ENCODE measurements around the gene CD19.
"Not testable (repeated sequence)": the region's sequence is repeated elsewhere in the genome, so short reads cannot be mapped to it uniquely, and the experiment has no call there.

The CD19 gene

DNA sequence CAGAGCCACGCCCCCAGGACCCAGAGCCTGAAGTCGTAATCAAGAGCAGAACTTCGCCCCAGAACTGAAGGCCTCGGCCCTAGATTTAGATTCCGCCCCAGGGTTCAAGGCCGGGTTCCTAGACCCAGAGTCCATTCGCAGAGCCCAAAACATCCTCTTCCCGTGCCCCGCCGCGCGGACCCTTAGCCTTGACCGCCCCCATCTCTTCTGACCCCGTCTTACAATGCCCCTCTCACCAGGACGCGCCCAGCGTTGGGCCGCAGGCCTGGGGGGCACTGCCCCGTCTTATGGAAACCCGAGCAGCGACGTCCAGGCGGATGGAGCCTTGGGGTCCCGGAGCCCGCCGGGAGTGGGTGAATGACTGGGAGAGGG is 5.0 kb downstream of the CD19 start:
- no peak overlapping the region for H3K4me3 ChIP-seq (ENCODE audit: low read length)

DNA sequence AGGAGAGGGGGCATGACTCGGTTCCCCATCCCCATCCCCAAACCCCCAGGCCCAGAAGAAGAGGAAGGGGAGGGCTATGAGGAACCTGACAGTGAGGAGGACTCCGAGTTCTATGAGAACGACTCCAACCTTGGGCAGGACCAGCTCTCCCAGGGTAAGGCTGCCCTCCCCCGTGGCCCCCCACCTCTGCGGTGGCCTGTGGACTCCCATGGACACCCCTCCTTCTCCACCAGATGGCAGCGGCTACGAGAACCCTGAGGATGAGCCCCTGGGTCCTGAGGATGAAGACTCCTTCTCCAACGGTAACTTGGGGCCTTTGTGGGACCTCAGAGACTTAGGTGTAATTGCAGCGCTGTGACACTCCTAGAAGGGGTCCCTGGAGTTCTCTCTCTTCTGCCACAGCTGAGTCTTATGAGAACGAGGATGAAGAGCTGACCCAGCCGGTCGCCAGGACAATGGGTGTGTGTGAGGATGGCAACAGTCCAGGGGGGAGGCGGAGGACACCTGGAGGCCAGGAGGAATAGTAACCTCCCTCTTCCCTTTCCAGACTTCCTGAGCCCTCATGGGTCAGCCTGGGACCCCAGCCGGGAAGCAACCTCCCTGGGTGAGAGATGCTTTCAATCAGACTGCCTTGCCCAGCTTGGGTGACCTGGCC is 5.6 kb downstream of the CD19 start:
- TF ChIP-seq, protein P1, sequence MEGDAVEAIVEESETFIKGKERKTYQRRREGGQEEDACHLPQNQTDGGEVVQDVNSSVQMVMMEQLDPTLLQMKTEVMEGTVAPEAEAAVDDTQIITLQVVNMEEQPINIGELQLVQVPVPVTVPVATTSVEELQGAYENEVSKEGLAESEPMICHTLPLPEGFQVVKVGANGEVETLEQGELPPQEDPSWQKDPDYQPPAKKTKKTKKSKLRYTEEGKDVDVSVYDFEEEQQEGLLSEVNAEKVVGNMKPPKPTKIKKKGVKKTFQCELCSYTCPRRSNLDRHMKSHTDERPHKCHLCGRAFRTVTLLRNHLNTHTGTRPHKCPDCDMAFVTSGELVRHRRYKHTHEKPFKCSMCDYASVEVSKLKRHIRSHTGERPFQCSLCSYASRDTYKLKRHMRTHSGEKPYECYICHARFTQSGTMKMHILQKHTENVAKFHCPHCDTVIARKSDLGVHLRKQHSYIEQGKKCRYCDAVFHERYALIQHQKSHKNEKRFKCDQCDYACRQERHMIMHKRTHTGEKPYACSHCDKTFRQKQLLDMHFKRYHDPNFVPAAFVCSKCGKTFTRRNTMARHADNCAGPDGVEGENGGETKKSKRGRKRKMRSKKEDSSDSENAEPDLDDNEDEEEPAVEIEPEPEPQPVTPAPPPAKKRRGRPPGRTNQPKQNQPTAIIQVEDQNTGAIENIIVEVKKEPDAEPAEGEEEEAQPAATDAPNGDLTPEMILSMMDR (conservative IDR thresholded peaks at IDR 0.05; ENCODE audit: low read depth, low read length), result no peak
- no peak for DNase-seq (ENCODE audit: low read depth)
- H3K4me3 ChIP-seq (ENCODE audit: low read length), result no peak overlapping the region

More for the DNA sequence above, 5.0 kb downstream of the CD19 start:
- DNase-seq (ENCODE audit: low read depth), result no peak
- TF ChIP-seq, protein P1 (conservative IDR thresholded peaks at IDR 0.05; ENCODE audit: low read depth, low read length), result no peak

DNA sequence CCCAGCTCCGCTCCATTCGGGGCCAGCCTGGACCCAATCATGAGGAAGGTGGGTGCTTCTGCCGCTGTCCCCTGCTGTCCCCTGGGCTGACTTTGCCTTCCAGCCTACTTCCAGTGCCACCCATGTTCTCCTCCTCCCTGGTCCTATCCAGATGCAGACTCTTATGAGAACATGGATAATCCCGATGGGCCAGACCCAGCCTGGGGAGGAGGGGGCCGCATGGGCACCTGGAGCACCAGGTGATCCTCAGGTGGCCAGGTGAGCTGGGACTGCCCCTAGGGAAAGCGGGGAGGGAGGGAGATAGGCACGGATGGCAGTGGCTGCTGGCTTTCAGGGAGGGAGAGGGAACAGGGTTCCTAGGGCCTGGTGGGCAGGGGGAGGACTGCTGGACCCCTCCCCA is 7.0 kb downstream of the CD19 start:
- TF ChIP-seq, protein P1 (conservative IDR thresholded peaks at IDR 0.05; ENCODE audit: low read depth, low read length), result no peak
- H3K4me3 ChIP-seq (ENCODE audit: low read length), result no peak overlapping the region
- no peak for DNase-seq (ENCODE audit: low read depth)

DNA sequence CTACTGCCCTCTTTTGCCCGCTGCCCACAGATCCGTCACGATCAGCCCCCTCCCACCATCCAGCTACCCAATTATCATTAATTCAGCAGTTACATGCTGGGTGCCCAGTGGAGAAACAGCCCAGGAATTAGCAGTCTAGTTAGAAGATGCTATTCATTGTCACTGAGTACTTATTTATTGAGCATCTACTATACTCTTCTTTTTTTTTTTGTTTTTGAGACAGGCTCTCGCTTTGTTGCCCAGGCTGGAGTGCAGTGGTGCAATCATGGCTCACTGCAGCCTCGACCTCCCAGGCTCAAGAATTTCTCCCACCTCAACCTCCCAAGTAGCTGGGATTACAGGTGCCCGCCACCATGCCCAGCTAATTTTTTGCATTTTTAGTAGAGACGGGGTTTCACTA is 8.1 kb downstream of the CD19 start:
- DNase-seq (ENCODE audit: low read depth), result not testable (repeated sequence)

DNA sequence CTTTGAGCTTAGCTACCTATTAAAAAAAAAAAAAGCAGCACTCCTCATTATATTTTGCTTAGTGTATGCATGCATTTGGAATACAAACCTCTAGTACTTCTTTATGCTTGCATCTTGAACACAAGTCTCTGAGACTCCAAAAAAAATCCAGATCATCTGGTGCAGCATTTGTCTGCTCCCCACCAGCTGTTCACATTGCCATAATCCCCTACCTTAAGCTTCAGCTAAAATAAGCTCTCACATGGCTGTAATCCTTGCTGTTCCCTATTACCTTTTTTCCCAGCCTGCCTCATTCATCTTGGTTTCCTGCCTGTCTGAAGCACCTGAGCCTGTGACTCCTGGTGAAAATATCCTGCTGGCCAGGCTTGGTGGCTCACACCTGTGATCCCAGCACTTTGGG is 11.5 kb downstream of the CD19 start:
- peak; percentile 15 for DNase-seq (ENCODE audit: low read depth)
- TF ChIP-seq, protein P1 (conservative IDR thresholded peaks at IDR 0.05; ENCODE audit: low read depth, low read length), result no peak
- H3K4me3 ChIP-seq (ENCODE audit: low read length), result no peak overlapping the region

More for the DNA sequence above, 8.1 kb downstream of the CD19 start:
- not testable (repeated sequence) for H3K4me3 ChIP-seq (ENCODE audit: low read length)

DNA sequence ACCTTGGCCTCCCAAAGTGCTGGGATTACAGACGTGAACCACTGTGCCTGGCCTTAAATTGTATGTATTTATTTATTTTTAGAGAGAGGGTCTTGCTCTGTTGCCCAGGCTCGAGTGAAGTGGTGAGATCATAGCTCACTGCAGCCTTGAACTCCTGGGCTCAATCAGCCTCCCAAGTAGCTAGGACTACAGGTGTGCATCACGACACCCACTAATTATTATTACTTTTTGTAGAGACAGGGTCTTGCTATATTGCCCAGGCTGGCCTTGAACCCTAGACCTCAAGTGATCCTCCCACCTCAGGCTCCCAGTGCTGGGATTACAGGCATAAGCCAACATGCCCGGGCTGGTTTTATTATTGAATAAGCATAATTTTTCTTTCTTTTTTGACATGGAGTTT is 14.9 kb downstream of the CD19 start:
- TF ChIP-seq, protein P1 (conservative IDR thresholded peaks at IDR 0.05; ENCODE audit: low read depth, low read length), result no peak
- no peak overlapping the region for H3K4me3 ChIP-seq (ENCODE audit: low read length)
- DNase-seq (ENCODE audit: low read depth), result no peak

DNA sequence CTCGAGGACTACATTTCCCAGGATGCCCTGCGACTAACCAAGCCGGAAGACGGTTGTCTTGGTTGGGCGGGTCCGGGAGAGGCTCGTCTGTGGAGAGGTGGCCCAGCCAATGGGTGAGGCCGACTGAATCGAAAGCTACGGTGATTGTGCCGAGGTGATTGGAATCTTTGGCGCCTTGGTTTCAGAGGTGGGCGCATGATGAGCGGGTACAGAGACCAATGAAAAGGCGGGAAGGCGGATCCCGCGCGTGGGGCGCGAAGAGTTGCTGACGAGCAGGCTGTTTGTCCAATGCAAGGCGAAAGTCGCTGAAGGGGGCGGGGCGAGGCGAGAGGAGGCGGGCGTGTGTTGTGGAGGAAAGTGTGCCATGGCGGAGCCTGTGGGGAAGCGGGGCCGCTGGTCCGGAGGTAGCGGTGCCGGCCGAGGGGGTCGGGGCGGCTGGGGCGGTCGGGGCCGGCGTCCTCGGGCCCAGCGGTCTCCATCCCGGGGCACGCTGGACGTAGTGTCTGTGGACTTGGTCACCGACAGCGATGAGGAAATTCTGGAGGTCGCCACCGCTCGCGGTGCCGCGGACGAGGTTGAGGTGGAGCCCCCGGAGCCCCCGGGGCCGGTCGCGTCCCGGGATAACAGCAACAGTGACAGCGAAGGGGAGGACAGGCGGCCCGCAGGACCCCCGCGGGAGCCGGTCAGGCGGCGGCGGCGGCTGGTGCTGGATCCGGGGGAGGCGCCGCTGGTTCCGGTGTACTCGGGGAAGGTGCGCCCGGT is 19.1 kb downstream of the CD19 start, which contains the start of gene NFATC2IP:
Gene NFATC2IP, plus strand, starts transcription at position 290 of the 762 bp plus-strand sequence. Its CDS starts 75 bp downstream, at position 365.
- H3K4me3 ChIP-seq (ENCODE audit: low read length), result peak within 1 kb of the TSS; percentile 84
- TF ChIP-seq, protein P1 (conservative IDR thresholded peaks at IDR 0.05; ENCODE audit: low read depth, low read length), result no peak
- DNase-seq (ENCODE audit: low read depth), result peak; percentile 99
